Liver (tissue), 3 donors: Measurements from ENCODE around the gene LRRC8B.

Experiments used
- CTCF ChIP-seq: fragments of 150-350 bp; IDR thresholded peaks from 2 replicates; pipeline ENCODE4 v1.5.1; 2017; ENCODE audit warnings: improper control_type of control experiment, low read depth, low read length; ENCODE audit not compliant: missing input control
- GABPA ChIP-seq, 2 donors: IDR thresholded peaks in 1 of 2; conservative IDR thresholded peaks in 1 of 2; 2 replicates each; pipeline ENCODE4 v1.6.1; 2016; ENCODE audit warnings: antibody characterized with exemption in 2 of 2, mild to moderate bottlenecking in 1 of 2, moderate library complexity in 1 of 2
- JUND ChIP-seq, 2 donors: IDR thresholded peaks; 2 replicates each; pipeline ENCODE4 v1.6.1; 2016; ENCODE audit warnings: antibody characterized with exemption in 2 of 2
- MAX ChIP-seq: IDR thresholded peaks from 2 replicates; pipeline ENCODE4 v1.6.1; 2016; ENCODE audit warnings: antibody characterized with exemption
- RAD21 ChIP-seq, 2 donors: IDR thresholded peaks; 2 replicates each; pipeline ENCODE4 v1.6.1; 2016; ENCODE audit warnings: antibody characterized with exemption in 2 of 2, mild to moderate bottlenecking in 2 of 2
- TF ChIP-seq, protein P1 (sequence below): IDR thresholded peaks from 2 replicates; pipeline ENCODE4 v1.6.1; 2016; ENCODE audit warnings: antibody characterized with exemption, mild to moderate bottlenecking
- TF ChIP-seq, protein P2 (sequence below): IDR thresholded peaks from 2 replicates; pipeline ENCODE4 v1.6.1; 2016; ENCODE audit warnings: antibody characterized with exemption
- donor health status: healthy.
- donor health status: healthy.

DNA sequence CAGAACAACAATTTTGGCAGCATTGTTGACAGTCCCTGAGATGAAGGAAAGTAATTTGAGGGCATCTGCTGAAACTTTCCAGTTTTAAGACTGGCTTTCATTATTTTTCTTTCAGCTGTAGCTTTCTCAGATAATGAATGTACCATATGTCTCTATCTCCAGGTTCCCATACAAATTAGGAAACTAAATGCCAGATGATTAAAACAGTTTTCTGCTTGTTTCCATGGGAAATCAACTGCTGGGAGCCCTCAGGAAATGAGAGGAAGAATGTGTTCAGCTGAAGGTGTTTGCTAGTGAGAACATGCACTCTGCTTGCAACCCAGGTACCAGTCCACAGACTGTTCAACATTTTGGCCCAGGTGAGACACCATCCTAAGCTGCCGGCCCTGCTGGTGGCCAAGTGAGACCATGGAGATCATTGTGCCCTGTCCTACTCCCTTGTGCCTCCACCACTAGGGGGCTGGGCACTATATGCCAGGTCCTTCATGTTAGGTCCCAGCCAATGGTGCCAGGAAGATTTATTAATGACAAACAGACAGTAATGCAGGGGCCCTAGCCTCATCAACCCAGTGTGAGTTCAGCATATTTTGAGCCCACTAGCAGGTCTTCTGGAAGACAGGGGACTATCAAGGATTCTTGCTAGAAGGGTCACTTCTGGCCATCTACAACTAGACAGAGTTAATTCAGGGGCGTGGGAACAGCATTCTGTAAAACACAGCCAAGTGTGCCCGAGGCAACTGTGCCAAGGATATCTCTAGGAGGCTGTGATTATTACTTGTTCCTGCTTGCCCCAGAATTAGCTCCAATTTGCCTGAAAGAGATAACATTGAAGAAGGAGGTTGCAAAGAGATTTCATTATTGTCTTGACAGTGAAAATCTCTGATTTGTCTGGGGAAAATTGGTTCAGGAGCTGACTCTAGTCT, 91.3 kb downstream of the LRRC8B start:
- TF ChIP-seq JUND (IDR thresholded peaks at IDR 0.05) (no peak), RAD21 (IDR thresholded peaks at IDR 0.05) (peak in 1 of 2 donors; percentile 53), CTCF (peak; percentile 11), GABPA (IDR thresholded peaks at IDR 0.05 in 1 of 2, conservative IDR thresholded peaks at IDR 0.05 in 1 of 2) (no peak), MAX (no peak)
- TF ChIP-seq, protein P1, sequence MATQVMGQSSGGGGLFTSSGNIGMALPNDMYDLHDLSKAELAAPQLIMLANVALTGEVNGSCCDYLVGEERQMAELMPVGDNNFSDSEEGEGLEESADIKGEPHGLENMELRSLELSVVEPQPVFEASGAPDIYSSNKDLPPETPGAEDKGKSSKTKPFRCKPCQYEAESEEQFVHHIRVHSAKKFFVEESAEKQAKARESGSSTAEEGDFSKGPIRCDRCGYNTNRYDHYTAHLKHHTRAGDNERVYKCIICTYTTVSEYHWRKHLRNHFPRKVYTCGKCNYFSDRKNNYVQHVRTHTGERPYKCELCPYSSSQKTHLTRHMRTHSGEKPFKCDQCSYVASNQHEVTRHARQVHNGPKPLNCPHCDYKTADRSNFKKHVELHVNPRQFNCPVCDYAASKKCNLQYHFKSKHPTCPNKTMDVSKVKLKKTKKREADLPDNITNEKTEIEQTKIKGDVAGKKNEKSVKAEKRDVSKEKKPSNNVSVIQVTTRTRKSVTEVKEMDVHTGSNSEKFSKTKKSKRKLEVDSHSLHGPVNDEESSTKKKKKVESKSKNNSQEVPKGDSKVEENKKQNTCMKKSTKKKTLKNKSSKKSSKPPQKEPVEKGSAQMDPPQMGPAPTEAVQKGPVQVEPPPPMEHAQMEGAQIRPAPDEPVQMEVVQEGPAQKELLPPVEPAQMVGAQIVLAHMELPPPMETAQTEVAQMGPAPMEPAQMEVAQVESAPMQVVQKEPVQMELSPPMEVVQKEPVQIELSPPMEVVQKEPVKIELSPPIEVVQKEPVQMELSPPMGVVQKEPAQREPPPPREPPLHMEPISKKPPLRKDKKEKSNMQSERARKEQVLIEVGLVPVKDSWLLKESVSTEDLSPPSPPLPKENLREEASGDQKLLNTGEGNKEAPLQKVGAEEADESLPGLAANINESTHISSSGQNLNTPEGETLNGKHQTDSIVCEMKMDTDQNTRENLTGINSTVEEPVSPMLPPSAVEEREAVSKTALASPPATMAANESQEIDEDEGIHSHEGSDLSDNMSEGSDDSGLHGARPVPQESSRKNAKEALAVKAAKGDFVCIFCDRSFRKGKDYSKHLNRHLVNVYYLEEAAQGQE = no peak
- TF ChIP-seq, protein P2, sequence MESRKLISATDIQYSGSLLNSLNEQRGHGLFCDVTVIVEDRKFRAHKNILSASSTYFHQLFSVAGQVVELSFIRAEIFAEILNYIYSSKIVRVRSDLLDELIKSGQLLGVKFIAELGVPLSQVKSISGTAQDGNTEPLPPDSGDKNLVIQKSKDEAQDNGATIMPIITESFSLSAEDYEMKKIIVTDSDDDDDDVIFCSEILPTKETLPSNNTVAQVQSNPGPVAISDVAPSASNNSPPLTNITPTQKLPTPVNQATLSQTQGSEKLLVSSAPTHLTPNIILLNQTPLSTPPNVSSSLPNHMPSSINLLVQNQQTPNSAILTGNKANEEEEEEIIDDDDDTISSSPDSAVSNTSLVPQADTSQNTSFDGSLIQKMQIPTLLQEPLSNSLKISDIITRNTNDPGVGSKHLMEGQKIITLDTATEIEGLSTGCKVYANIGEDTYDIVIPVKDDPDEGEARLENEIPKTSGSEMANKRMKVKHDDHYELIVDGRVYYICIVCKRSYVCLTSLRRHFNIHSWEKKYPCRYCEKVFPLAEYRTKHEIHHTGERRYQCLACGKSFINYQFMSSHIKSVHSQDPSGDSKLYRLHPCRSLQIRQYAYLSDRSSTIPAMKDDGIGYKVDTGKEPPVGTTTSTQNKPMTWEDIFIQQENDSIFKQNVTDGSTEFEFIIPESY = no peak
